T-cell (primary cell): ENCODE data around the gene NLRX1. TPM values are rescaled to one million over a fixed set of nuclear protein-coding genes. Genes with fewer than 3 reads are reported as not detected.
"Not testable (repeated sequence)": the region's sequence is repeated elsewhere in the genome, so short reads cannot be mapped to it uniquely, and the experiment has no call there.

Experiments used
- ATAC-seq, 4 experiments: fragments of 200-7000 bp in 3 of 4; fragments of 150-1000 bp in 1 of 4; cut with Tn5 transposase; replicated peaks in 1 of 4; 1 replicate in 3 of 4; 2 replicates in 1 of 4; pipeline ENCODE4 v1.10.0; 2021; ENCODE audit warnings: moderate library complexity in 3 of 4, mild to moderate bottlenecking in 2 of 4, moderate number of reproducible peaks in 1 of 4
- CTCF ChIA-PET, 2 donors: fragments of 300-600 bp; sonication (Branson Sonifier 250); formaldehyde crosslinking; loops; one replicate each; lab custom pipeline; 2022; ENCODE audit warnings: antibody characterized with exemption in 2 of 2; lab: Charles Lee
- POLR2A ChIA-PET, 2 donors: fragments of 300-600 bp; sonication (Branson Sonifier 250); formaldehyde crosslinking; loops; one replicate each; lab custom pipeline; 2022; ENCODE audit warnings: antibody characterized with exemption in 2 of 2; lab: Charles Lee
- DNase-seq, 35 experiments: peaks; one replicate each; pipeline versions ENCODE4 v3.0.0 to v3.0.0-alpha.2; 2013 to 2023
- H3K27ac ChIP-seq: one replicate; pipeline ENCODE4 v1.5.1; 2013; ENCODE audit warnings: low read length
- H3K27me3 ChIP-seq, 2 experiments: replicated peaks in 1 of 2; 1 replicate in 1 of 2; 2 replicates in 1 of 2; pipeline versions ENCODE4 v1.6.1 to v1.7.0; 2013; ENCODE audit warnings: low read length in 1 of 2, mixed read lengths in 1 of 2; ENCODE audit not compliant: control insufficient read depth in 2 of 2, insufficient read depth in 2 of 2; ENCODE audit errors: extremely low read depth in 1 of 2
- H3K36me3 ChIP-seq, 2 donors: 1 replicate in 1 of 2; 2 replicates in 1 of 2; pipeline versions ENCODE4 v1.6.1 to v1.7.0; 2013; ENCODE audit warnings: low read length in 1 of 2; ENCODE audit not compliant: control insufficient read depth in 2 of 2, insufficient read depth in 1 of 2; ENCODE audit errors: extremely low read depth in 1 of 2
- H3K4me1 ChIP-seq, 2 experiments: 1 replicate in 1 of 2; 2 replicates in 1 of 2; pipeline versions ENCODE4 v1.6.1 to v1.7.0; 2013; ENCODE audit warnings: low read length in 2 of 2, mixed read lengths in 1 of 2; ENCODE audit not compliant: insufficient read depth in 2 of 2, control insufficient read depth in 1 of 2; ENCODE audit errors: extremely low read depth in 1 of 2
- H3K4me3 ChIP-seq, 2 donors: 1 replicate in 1 of 2; 2 replicates in 1 of 2; pipeline versions ENCODE4 v1.5.1 to v1.7.0; 2013; ENCODE audit warnings: mild to moderate bottlenecking in 2 of 2, low read length in 1 of 2, moderate library complexity in 1 of 2; ENCODE audit not compliant: control insufficient read depth in 1 of 2; ENCODE audit errors: extremely low read depth in 1 of 2
- H3K9me3 ChIP-seq: 2 replicates; pipeline ENCODE4 v1.7.0; 2013
- H3K27ac Mint-ChIP-seq, 2 donors: one replicate each; pipeline ENCODE4 v1.8.0; 2020 to 2021; ENCODE audit warnings: mild to moderate bottlenecking in 2 of 2, mixed read lengths in 2 of 2
- H3K27me3 Mint-ChIP-seq, 2 donors: one replicate each; pipeline ENCODE4 v1.8.0; 2021 to 2022; ENCODE audit warnings: mixed read lengths in 2 of 2
- H3K36me3 Mint-ChIP-seq: one replicate; pipeline ENCODE4 v1.8.0; 2021; ENCODE audit warnings: mixed read lengths
- H3K4me1 Mint-ChIP-seq, 3 donors: one replicate each; pipeline ENCODE4 v1.8.0; 2020 to 2022; ENCODE audit warnings: mixed read lengths in 3 of 3, mild to moderate bottlenecking in 1 of 3
- H3K4me3 Mint-ChIP-seq, 3 donors: one replicate each; pipeline ENCODE4 v1.8.0; 2020 to 2022; ENCODE audit warnings: mild to moderate bottlenecking in 3 of 3, mixed read lengths in 3 of 3, moderate library complexity in 3 of 3
- H3K9me3 Mint-ChIP-seq, 3 donors: one replicate each; pipeline ENCODE4 v1.8.0; 2020 to 2022; ENCODE audit warnings: mixed read lengths in 3 of 3
- WGBS: methylation state at CpG from one replicate; pipeline ENCODE4 v1.1.5; 2013; ENCODE audit warnings: missing lambda C conversion rate; ENCODE audit not compliant: insufficient coverage; 5-methylcytosine and 5-hydroxymethylcytosine counted together
- total RNA-seq, 35 experiments: library from RNA in 6 of 35; stranded (reverse) in 6 of 35; fragments of 120-200 nt in 1 of 35; gene quantifications; one replicate each; pipeline versions ENCODE4 v1.2.1 to v1.2.4 and lab custom pipeline; 2013 to 2026

NLRX1 gene
- total RNA-seq, 5 donors from 2014 or later (not counting 1 experiment from before 2014, with no cell fraction given): 6.5 to 12.8 (median 11.6) TPM

DNA sequence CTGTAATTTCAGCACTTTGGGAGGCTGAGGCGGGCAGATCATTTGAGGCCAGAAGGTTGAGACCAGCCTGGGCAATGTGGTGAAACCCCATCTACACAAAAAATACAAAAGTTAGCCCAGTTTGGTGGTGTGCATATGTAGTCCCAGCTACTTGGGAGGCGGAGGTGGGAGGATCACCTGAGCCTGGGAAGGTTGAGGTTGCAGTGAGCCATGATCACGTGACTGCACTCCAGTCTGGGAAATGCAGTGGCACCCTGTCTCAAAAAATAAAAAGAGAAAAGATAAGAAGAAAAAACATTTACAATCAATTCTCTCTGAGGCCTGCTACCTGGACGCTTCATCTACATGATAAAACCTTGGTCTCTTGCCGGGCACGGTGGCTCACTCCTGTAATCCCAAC, 30.4 kb downstream of the NLRX1 start:
- no peaks in the 10 kb centered on the region for H3K36me3 Mint-ChIP-seq

DNA sequence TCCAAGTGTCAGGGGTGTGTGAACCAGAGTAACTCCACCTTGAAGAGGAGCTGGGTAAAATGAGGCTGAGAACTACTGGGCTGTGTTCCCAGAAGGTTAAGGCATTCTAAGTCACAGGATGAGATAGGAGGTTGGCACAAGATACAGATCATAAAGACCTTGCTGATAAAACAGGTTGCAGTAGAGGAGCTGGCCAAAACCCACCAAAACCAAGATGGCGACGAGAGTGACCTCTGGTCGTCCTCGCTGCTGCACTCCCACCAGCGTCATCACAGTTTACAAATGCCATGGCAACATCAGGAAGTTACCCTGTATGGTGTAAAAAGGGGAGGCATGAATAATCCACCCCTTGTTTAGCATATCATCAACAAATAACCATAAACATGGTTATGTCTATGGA, 32.7 kb downstream of the NLRX1 start:
- DNase-seq, H3K36me3 ChIP-seq, CTCF ChIA-PET, H3K27me3 ChIP-seq, H3K4me3 Mint-ChIP-seq, H3K9me3 Mint-ChIP-seq, H3K27ac ChIP-seq, H3K9me3 ChIP-seq, ATAC-seq, H3K4me3 ChIP-seq, H3K27ac Mint-ChIP-seq, H3K4me1 ChIP-seq, H3K27me3 Mint-ChIP-seq, H3K36me3 Mint-ChIP-seq: not testable (repeated sequence)
- POLR2A ChIA-PET: interaction anchor here in 1 of 2 donors (0.6 kb wide), 1 partner anchor 54 kb away, joined by 3 read pairs; no protein-coding TSS in a partner anchor
- peaks cover 7 to 21% (median 12%) of the 10 kb centered on the region in 3 donors for H3K4me1 Mint-ChIP-seq
- whole genome bisulfite sequencing: 80% methylated on average over 4 of the region's 5 CpGs

More for the DNA sequence above, 30.4 kb downstream of the NLRX1 start:
- H3K36me3 ChIP-seq: no peaks in the 10 kb centered on the region
- no peaks in the 10 kb centered on the region for H3K9me3 ChIP-seq
- ChIA-PET CTCF (no interaction called here), POLR2A (no interaction called here)
- Mint-ChIP-seq H3K4me3 (no peak overlapping the region), H3K27me3 (peaks cover 0 to 1% of the 10 kb centered on the region in 2 donors), H3K4me1 (peaks cover 0 to 7% (median 3%) of the 10 kb centered on the region in 3 donors), H3K9me3 (no peaks in the 10 kb centered on the region), H3K27ac (no peak overlapping the region)
- DNase-seq: no peak
- no peak overlapping the region for H3K4me3 ChIP-seq
- peaks cover 0 to 2% of the 10 kb centered on the region in 2 experiments for H3K4me1 ChIP-seq
- H3K27ac ChIP-seq: no peak overlapping the region
- 100% methylated on average over 2 of the region's 6 CpGs for whole genome bisulfite sequencing
- no peaks in the 10 kb centered on the region for H3K27me3 ChIP-seq
- ATAC-seq: no peak

DNA sequence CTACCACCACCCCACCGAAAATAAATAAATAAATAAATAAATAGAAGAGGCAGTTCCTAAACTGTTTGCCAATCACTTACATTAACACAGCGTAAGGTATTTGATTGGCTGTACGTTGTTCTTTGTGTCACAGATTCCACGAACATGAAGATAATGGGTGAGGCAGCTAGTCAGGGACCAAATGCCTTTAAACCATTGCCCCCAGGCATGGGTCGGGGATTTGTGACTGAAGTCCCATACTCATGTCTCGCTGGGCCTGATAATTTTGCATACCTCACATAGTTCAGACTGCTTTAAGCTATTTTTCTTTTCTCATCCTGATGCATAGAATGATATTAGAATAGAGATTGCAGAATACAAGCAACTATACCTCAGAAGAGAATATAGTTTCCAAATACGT, 34.0 kb downstream of the NLRX1 start:
- Mint-ChIP-seq H3K4me1 (peaks cover 12 to 25% (median 18%) of the 10 kb centered on the region in 3 donors), H3K4me3 (no peak overlapping the region), H3K27ac (no peak overlapping the region), H3K27me3 (no peaks in the 10 kb centered on the region), H3K9me3 (no peaks in the 10 kb centered on the region), H3K36me3 (no peaks in the 10 kb centered on the region)
- Histone ChIP-seq H3K9me3 (no peaks in the 10 kb centered on the region), H3K27ac (no peak overlapping the region), H3K4me1 (peaks cover 5 to 12% of the 10 kb centered on the region in 2 experiments), H3K4me3 (no peak overlapping the region), H3K36me3 (no peaks in the 10 kb centered on the region), H3K27me3 (no peaks in the 10 kb centered on the region)
- no peak for DNase-seq
- ATAC-seq: no peak
- POLR2A ChIA-PET: no interaction called here
- 87% methylated on average over 3 of the region's 7 CpGs for WGBS
- CTCF ChIA-PET: no interaction called here

DNA sequence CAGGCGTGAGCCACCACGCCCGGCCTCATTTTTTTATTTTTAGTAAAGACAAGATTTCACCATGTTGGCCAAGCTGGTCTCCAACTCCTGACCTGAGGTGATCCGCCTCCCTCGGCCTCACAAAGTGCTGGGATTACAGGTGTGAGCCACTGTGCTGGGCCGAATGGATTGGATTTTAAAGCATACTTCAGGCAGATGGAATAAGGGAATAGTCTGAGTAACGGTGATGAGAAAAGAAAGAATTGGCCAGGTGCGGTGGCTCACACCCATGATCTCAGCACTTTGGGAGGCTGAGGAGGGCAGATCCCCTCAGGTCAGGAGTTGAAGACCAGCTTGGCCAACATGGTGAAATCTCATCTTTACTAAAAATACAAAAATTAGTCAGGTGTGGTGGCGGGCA, 35.5 kb downstream of the NLRX1 start:
- CTCF ChIA-PET: interaction anchor here (0.6 to 2.6 kb wide), 4 partner anchors 41 to 120 kb away, joined by 3 to 25 read pairs (median 8); no protein-coding TSS in a partner anchor
- ATAC-seq: no peak
- no peaks in the 10 kb centered on the region for H3K36me3 ChIP-seq
- Mint-ChIP-seq H3K9me3 (no peaks in the 10 kb centered on the region), H3K27ac (no peak overlapping the region), H3K4me1 (peaks cover 24 to 33% (median 30%) of the 10 kb centered on the region in 3 donors), H3K4me3 (no peak overlapping the region), H3K27me3 (no peaks in the 10 kb centered on the region), H3K36me3 (no peaks in the 10 kb centered on the region)
- 85% methylated on average over 6 of the region's 9 CpGs for WGBS
- H3K27me3 ChIP-seq: no peaks in the 10 kb centered on the region
- POLR2A ChIA-PET: no interaction called here
- H3K9me3 ChIP-seq: no peaks in the 10 kb centered on the region
- no peak overlapping the region for H3K27ac ChIP-seq
- H3K4me3 ChIP-seq: no peak overlapping the region
- peaks cover 14 to 16% of the 10 kb centered on the region in 2 experiments for H3K4me1 ChIP-seq
- DNase-seq: no peak

DNA sequence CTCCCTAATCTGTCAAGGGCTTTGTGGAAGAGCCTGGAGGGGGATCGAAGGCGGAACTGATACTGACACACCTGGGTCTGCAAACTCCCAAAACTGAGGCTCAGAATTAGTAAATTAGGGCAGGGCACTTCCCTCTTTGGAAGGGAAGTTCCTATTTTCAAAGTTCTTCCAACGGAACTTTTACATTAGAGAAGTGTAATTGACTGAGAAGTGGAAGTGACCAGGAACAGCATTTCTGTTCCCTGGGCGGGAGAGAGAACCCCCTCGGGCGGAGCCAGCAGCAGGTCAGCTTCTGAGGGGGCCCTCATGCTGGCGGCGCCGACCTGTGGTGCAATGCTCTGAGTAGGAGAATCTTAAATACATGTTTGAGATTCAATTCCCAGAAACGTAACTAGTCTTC, 36.6 kb downstream of the NLRX1 start:
- peaks cover 17 to 22% of the 10 kb centered on the region in 2 experiments for H3K4me1 ChIP-seq
- no peaks in the 10 kb centered on the region for H3K27me3 ChIP-seq
- Mint-ChIP-seq H3K27ac (no peak overlapping the region), H3K4me1 (peaks cover 34 to 43% (median 39%) of the 10 kb centered on the region in 3 donors), H3K27me3 (no peaks in the 10 kb centered on the region), H3K36me3 (no peaks in the 10 kb centered on the region), H3K9me3 (no peaks in the 10 kb centered on the region), H3K4me3 (peak overlapping the region; percentile 34 to 100 (median 49))
- 83% methylated on average over 2 of the region's 10 CpGs for WGBS
- H3K27ac ChIP-seq: no peak overlapping the region
- CTCF ChIA-PET: interaction anchor here (0.6 to 2.6 kb wide), 11 partner anchors 12 to 133 kb away, joined by 3 to 25 read pairs (median 5); no protein-coding TSS in a partner anchor
- H3K9me3 ChIP-seq: no peaks in the 10 kb centered on the region
- H3K36me3 ChIP-seq: no peaks in the 10 kb centered on the region
- POLR2A ChIA-PET: no interaction called here
- DNase-seq (peak in 1 of 35 experiments; percentile 13), ATAC-seq (no peak)
- H3K4me3 ChIP-seq: no peak overlapping the region

DNA sequence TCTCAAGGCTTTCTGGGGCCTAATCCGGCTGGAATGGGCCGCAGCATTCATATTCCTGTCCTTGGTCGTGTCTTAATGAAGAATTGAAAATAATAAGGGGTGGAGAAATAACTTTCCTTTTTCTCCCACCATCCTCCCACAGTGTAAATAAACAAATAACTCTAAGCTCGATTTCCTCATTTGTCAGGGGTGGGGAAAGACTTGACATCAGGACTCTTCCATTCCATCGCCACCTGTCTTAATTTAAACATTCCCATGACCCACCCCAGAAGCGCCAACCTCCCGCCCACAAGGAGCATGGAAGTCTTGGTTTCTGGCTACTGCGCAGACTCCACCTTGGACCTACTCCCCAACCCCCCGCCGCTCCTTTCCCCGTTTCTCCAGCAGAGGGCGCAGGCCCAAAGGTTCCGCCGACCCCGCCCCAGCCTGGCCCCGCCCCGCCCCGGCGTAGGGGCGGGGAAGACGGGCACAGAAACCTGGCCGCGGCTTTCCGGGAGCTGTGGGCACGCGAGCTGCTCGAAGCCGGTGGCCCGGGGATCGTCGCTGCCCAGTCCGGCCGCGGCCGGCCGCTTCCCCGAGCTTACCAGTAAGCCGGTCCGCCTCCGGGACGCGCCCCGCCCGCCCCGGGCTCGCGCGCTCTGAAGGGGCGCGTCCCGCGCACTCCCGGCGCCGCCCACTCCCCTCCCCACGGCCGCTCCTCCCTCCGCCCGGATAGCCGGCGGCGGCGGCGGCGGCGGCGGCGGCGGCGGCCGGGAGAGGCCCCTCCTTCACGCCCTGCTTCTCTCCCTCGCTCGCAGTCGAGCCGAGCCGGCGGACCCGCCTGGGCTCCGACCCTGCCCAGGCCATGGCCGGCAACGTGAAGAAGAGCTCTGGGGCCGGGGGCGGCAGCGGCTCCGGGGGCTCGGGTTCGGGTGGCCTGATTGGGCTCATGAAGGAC, 37.3 kb downstream of the NLRX1 start, which contains the start of gene CBL:
Gene CBL, plus strand, starts transcription at position 766 of the 937 bp plus-strand sequence. Its CDS starts 79 bp downstream, at position 845.
- peak within 1 kb of the TSS; percentile 93 to 100 (median 95) for H3K4me3 Mint-ChIP-seq
- Histone ChIP-seq H3K4me3 (peak within 1 kb of the TSS; percentile 70 to 95), H3K27me3 (no peaks in the 10 kb centered on the region), H3K27ac (peak within 1 kb of the TSS; percentile 51), H3K4me1 (peaks cover 17 to 27% of the 10 kb centered on the region in 2 experiments), H3K36me3 (no peaks in the 10 kb centered on the region), H3K9me3 (no peaks in the 10 kb centered on the region)
- ChIA-PET CTCF (interaction anchor here (0.6 to 2.6 kb wide), 37 partner anchors 9 to 1253 kb away, joined by 3 to 25 read pairs (median 5); partner anchors contain the start of genes CENATAC (in 1 of the 2), DPAGT1 (in 1 of the 2), HINFP (in 1 of the 2) and NLRX1 (in 1 of the 2)), POLR2A (interaction anchor here (0.6 to 0.7 kb wide), 3 partner anchors 59 to 208 kb away, joined by 3 to 11 read pairs (median 7); no protein-coding TSS in a partner anchor)
- no peaks in the 10 kb centered on the region for H3K9me3 Mint-ChIP-seq
- H3K27me3 Mint-ChIP-seq: no peaks in the 10 kb centered on the region
- H3K27ac Mint-ChIP-seq: peak within 1 kb of the TSS; percentile 86 to 89
- H3K36me3 Mint-ChIP-seq: no peaks in the 10 kb centered on the region
- peak; percentile 87 to 92 (median 90) for ATAC-seq
- DNase-seq: peak; percentile 84 to 99 (median 96)
- peaks cover 39 to 47% (median 44%) of the 10 kb centered on the region in 3 donors for H3K4me1 Mint-ChIP-seq
- whole genome bisulfite sequencing: under 1% methylated on average over 74 of the region's 88 CpGs
